A673 (cell line): ENCODE data around the gene IL1RAPL2.

Source experiments
- EZH2 ChIP-seq: fragments of 200-600 bp; sonication (generic); IDR thresholded peaks from 2 replicates; pipeline ENCODE4 v1.6.1; 2017; ENCODE audit warnings: borderline replicate concordance, low read depth, mild to moderate bottlenecking, mixed read lengths, antibody characterized with exemption, low read length; ENCODE audit not compliant: poor library complexity, severe bottlenecking
- TF ChIP-seq, protein P1 (sequence below): fragments of 300-800, 200-600 bp; sonication (generic); conservative IDR thresholded peaks from 2 replicates; pipeline ENCODE4 v1.5.1; 2017; ENCODE audit warnings: low read depth, mild to moderate bottlenecking, antibody characterized with exemption, low read length, moderate library complexity, mixed read lengths

- TF ChIP-seq, protein P1, sequence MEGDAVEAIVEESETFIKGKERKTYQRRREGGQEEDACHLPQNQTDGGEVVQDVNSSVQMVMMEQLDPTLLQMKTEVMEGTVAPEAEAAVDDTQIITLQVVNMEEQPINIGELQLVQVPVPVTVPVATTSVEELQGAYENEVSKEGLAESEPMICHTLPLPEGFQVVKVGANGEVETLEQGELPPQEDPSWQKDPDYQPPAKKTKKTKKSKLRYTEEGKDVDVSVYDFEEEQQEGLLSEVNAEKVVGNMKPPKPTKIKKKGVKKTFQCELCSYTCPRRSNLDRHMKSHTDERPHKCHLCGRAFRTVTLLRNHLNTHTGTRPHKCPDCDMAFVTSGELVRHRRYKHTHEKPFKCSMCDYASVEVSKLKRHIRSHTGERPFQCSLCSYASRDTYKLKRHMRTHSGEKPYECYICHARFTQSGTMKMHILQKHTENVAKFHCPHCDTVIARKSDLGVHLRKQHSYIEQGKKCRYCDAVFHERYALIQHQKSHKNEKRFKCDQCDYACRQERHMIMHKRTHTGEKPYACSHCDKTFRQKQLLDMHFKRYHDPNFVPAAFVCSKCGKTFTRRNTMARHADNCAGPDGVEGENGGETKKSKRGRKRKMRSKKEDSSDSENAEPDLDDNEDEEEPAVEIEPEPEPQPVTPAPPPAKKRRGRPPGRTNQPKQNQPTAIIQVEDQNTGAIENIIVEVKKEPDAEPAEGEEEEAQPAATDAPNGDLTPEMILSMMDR: no peak
- TF ChIP-seq EZH2: no peak
Observed at GRCh38 chrX:104961926-104962325, 395.9 kb downstream of the IL1RAPL2 start.
